Activated CD8-positive, alpha-beta memory T cell treated with anti-CD3 and anti-CD28 coated beads, Interleukin-2, amount 50 U/mL, for 24 hours (primary cell): ENCODE results near the gene DUSP12.
"Not testable (repeated sequence)": the region's sequence is repeated elsewhere in the genome, so short reads cannot be mapped to it uniquely, and the experiment has no call there.

Experiments used
- DNase-seq: peaks from one replicate; pipeline ENCODE4 v3.0.0-alpha.2; 2020; ENCODE audit errors: extremely low read depth

The DUSP12 gene

GRCh38 chr1:161727256-161727924 lies 22.2 kb upstream of the DUSP12 start:
- no peak for DNase-seq

GRCh38 chr1:161728376-161729226 lies 21.0 kb upstream of the DUSP12 start:
- DNase-seq: no peak

- DNase-seq: no peak
These were observed 19.5 kb upstream of the DUSP12 start for GRCh38 chr1:161730050-161730564.

- no peak for DNase-seq
These were observed 18.3 kb upstream of the DUSP12 start for GRCh38 chr1:161731241-161731640.

GRCh38 chr1:161731981-161732718 lies 17.4 kb upstream of the DUSP12 start:
- DNase-seq: no peak

- DNase-seq: no peak
These were observed 16.1 kb upstream of the DUSP12 start for GRCh38 chr1:161733526-161733925.

GRCh38 chr1:161735837-161736236 lies 13.7 kb upstream of the DUSP12 start:
- no peak for DNase-seq

- no peak for DNase-seq
These were observed 13.1 kb upstream of the DUSP12 start for GRCh38 chr1:161736335-161736969.

- no peak for DNase-seq
These were observed 12.0 kb upstream of the DUSP12 start for GRCh38 chr1:161737625-161738024.

- DNase-seq: no peak
These were observed 10.8 kb upstream of the DUSP12 start for GRCh38 chr1:161738627-161739287.

GRCh38 chr1:161739865-161740566 lies 9.6 kb upstream of the DUSP12 start:
- DNase-seq: no peak

- DNase-seq: no peak
These were observed 8.7 kb upstream of the DUSP12 start for GRCh38 chr1:161740921-161741320.

GRCh38 chr1:161743231-161743630 lies 6.4 kb upstream of the DUSP12 start:
- DNase-seq: no peak

- DNase-seq: no peak
These were observed 1.8 kb upstream of the DUSP12 start for GRCh38 chr1:161747801-161748200.

GRCh38 chr1:161763522-161764098 lies 14.0 kb downstream of the DUSP12 start:
- DNase-seq: no peak

GRCh38 chr1:161766102-161766981 lies 16.8 kb downstream of the DUSP12 start, which contains the start of gene ATF6:
ATF6 (plus strand) TSS chr1:161766320; CDS start chr1:161766361, 41 bp downstream.
- DNase-seq: peak; percentile 68

GRCh38 chr1:161768461-161768860 lies 18.9 kb downstream of the DUSP12 start:
- no peak for DNase-seq

GRCh38 chr1:161768986-161769672 lies 19.5 kb downstream of the DUSP12 start:
- no peak for DNase-seq

- DNase-seq: not testable (repeated sequence)
These were observed 20.1 kb downstream of the DUSP12 start for GRCh38 chr1:161769673-161770045.
